GM10266 (cell line): ENCODE results near the gene METTL16.
"Not testable (repeated sequence)": the region's sequence is repeated elsewhere in the genome, so short reads cannot be mapped to it uniquely, and the experiment has no call there.

ENCODE experiments used
- DNase-seq: peaks from one replicate; pipeline ENCODE4 v3.0.0; 2012; ENCODE audit errors: extremely low spot score
- TF ChIP-seq, protein P1 (sequence below): IDR thresholded peaks from 2 replicates; pipeline ENCODE4 v1.5.1; 2012; ENCODE audit warnings: mild to moderate bottlenecking, low read depth; ENCODE audit not compliant: control insufficient read depth, insufficient read depth; ENCODE audit errors: missing control alignments

Gene METTL16

DNA sequence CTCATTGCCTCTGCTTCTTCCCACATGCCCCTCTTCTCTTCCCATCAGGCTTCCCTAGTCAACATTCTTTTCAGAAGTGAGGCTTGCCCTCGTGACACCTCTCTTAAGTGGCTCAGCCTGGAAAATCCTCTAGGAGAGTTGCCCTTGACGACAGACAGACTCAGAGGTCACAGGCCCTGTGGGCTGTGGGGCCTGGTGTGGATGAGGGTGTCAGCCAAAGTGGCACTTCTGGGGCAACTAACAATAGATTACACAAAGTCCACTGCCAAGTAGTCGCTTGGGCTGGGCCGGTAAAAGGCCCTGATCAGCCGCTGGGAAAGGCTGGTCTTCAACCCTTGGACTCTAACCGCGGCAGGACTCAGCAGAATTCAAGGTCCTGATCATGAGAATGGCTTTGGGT is 33.7 kb upstream of the METTL16 start:
- TF ChIP-seq, protein P1, sequence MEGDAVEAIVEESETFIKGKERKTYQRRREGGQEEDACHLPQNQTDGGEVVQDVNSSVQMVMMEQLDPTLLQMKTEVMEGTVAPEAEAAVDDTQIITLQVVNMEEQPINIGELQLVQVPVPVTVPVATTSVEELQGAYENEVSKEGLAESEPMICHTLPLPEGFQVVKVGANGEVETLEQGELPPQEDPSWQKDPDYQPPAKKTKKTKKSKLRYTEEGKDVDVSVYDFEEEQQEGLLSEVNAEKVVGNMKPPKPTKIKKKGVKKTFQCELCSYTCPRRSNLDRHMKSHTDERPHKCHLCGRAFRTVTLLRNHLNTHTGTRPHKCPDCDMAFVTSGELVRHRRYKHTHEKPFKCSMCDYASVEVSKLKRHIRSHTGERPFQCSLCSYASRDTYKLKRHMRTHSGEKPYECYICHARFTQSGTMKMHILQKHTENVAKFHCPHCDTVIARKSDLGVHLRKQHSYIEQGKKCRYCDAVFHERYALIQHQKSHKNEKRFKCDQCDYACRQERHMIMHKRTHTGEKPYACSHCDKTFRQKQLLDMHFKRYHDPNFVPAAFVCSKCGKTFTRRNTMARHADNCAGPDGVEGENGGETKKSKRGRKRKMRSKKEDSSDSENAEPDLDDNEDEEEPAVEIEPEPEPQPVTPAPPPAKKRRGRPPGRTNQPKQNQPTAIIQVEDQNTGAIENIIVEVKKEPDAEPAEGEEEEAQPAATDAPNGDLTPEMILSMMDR = no peak
- no peak for DNase-seq

DNA sequence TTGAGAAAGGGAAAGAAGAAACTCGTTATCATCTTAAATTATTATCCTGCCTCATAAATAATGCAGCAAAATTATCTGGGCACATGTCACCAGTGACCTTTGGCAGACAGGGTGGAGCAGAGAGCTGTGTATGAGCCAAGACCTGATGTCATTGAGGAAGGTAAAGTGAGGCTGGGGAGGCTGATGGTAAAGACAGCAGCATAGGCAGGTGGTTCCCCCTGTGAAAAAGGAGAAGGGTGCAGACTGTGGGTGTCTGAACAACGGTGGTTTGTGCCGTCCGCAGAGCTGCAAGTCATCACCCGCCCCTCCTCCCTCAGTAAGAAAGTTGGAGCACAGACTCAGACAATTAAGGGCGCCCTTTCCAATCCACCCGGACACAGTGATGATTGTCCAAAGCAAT is 30.8 kb upstream of the METTL16 start:
- no peak for DNase-seq
- TF ChIP-seq, protein P1 = no peak

DNA sequence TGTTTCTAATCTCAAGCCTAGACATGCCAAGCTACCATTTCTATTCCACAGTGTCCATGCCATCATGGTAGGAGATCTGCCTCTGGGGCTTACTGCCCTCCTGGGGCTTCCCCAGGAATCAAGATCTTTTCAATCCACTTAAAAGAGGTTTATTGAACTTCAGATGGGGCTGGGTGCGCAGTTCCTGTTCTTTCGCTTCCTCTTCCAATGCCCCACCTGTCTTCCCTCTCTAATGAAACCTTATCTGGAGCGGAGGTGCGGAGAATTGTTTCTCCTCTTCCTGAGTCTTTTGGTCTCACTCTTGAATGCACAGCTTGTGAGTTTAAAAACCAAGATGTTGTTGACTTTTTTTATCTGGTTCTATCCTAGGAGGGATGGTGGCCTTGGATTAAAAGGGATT is 30.4 kb upstream of the METTL16 start:
- no peak for DNase-seq
- TF ChIP-seq, protein P1 = no peak

DNA sequence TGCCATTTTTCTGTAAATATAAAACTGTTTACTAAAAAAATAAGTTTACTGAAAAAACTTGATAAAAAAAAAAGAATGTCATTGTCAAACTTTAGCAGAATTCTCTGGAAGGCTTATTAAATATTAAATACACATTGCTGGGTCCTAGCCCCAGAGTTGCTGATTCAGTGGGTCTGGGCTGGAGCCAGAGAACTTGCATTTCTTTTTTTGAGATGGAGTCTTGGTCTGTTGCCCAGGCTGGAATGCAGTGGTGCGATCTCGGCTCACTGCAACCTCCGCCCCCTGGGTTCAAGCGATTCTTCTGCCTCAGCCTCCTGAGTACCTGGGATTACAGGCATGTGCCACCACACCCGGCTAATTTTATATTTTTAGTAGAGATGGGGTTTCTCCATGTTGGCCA is 25.9 kb upstream of the METTL16 start:
- DNase-seq = not testable (repeated sequence)

DNA sequence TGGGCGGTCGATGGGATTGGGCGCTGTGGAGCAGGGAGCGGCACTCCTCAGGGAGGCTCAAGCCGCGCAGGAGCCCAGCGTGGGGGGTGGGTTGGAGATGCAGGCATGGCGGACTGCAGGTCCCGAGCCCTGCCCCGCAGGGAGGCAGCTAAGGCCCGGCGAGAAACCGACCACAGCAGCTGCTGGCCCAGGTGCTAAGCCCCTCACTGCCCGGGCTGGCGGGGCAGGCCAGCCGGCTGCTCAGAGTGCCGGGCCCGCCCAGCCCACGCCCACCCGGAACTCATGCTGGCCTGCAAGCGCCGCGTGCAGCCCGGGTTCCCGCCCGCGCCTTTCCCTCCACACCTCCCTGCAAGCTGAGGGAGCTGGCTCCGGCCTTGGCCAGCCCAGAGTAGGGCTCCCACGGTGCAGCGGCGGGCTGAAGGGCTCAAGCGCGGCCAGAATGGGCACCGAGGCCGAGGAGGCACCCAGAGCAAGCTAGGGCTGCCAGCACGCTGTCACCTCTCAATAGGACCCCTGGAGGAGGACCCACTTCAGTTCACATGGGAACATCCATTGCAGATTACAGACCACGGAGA is 20.5 kb upstream of the METTL16 start:
- TF ChIP-seq, protein P1 = no peak
- DNase-seq = no peak

DNA sequence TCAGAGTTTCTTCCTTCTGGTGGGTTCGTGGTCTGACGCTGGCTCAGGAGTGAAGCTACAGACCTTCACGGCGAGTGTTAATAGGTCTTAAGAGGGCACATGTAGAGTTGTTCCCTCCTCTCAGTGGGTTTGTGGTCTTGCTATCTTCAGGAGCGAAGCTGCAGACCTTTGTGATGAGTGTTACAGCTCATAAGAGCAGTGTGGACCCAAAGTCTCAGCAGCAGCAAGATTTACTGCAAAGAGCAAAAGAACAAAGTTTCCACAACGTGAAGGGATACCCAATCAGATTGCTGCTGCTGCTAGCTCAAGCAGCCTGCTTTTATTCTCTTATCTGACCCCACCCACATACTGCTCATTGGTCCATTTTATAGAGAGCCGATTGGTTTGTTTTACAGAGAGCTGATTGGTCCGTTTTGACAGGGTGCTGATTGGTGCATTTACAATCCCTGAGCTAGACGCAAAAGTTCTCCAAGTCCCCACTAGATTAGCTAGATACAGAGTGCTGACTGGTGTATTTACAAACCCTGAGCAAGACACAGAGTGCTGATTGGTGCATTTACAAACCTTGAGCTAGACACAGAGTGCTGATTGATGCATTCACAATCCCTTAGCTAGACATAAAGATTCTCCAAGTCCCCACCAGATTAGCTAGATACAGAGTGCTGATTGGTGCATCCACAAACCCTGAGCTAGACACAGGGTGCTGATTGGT is 19.7 kb upstream of the METTL16 start:
- DNase-seq = not testable (repeated sequence)

DNA sequence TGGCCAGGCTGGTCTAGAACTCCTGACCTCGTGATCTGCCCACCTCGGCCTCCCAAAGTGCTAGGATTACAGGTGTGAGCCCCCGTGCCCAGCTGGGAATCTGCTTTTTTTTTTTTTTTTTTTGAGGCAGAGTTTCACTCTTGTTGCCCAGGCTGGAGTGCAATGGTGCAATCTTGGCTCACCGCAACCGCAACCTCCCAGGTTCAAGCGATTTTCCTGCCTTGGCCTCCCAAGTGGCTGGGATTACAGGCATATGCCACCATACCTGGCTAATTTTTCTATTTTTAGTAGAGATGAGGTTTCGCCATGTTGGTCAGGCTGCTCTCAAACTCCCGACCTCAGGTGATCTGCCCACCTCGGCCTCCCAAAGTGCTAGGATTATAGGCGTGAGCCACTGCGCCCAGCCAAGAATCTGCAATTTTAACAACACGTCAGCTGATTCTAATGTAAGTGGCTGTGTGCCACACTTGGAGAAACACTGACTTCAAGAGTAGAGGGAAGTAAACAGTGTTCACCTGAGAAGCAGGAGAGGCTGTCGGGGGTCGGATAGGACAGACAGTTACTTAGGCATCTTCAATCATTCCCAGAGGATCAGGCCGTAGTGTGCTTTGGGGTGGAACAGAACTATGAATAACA is 10.2 kb upstream of the METTL16 start:
- DNase-seq = not testable (repeated sequence)

DNA sequence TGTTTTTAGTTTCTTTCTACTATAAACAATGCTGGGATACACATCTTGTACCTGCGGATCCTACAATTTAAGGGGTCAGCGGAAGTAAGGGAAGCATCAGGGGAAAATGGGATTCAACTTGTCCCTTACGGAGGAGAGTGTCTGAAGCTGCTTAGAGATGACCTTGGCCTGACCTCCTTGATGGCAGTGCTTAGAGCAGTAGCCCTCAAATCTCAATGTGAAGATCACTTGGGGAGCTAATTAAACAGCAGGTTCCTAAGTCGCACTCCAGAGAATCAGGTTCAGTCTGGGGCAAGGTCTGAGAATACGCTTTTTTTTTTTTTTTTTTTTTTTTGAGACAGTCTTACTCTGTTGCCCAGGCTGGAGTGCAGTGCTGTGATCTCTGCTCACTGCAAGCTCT is 9.6 kb upstream of the METTL16 start:
- TF ChIP-seq, protein P1 = no peak
- no peak for DNase-seq

DNA sequence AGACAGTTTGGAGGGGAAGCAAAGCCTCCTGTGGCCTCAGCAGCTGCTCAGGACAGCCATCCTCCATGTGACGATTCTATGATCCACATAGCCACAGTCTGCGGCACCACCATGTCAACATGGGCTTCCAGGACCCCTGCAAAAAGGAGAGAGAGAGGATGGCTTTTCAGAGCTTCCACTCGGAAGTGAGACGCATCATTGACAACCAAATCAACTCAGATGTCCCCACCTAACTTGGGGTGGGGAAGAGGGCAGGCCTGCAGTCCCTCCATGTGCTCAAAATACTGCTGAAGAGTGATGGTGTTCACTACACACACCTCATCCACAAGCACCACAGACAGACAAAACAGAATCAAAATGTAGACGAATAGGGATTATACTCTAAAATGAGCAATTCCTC is 5.9 kb upstream of the METTL16 start:
- TF ChIP-seq, protein P1 = no peak
- no peak for DNase-seq
